HepG2 (cell line): Measurements from ENCODE around the gene PXDC1. TPM values are rescaled to one million over a fixed set of nuclear protein-coding genes. Genes with fewer than 3 reads are reported as not detected.

Experiments
- CHCHD3 ChIP-seq: sonication (generic); formaldehyde crosslinking; IDR thresholded peaks from 2 replicates; pipeline ENCODE4 v1.8.0; 2022; ENCODE audit warnings: mild to moderate bottlenecking, missing genetic modification reagents, moderate library complexity
- DNMT1 ChIP-seq: sonication (generic); formaldehyde crosslinking; IDR thresholded peaks from 2 replicates; pipeline ENCODE4 v1.5.1; 2020; ENCODE audit warnings: mild to moderate bottlenecking, missing genetic modification reagents
- HNRNPH1 ChIP-seq: fragments of 200-400 bp; formaldehyde crosslinking; optimal IDR thresholded peaks from 2 replicates; pipeline ENCODE3; 2017; ENCODE audit warnings: mild to moderate bottlenecking, low read depth, low read length
- KDM2A ChIP-seq: sonication (generic); formaldehyde crosslinking; IDR thresholded peaks from 2 replicates; pipeline ENCODE4 v1.4.0; 2020; ENCODE audit warnings: low read depth, missing genetic modification reagents, borderline replicate concordance
- NFKB2 ChIP-seq: sonication (generic); formaldehyde crosslinking; IDR thresholded peaks from 2 replicates; pipeline ENCODE4 v1.4.0; 2020; ENCODE audit warnings: missing genetic modification reagents, borderline replicate concordance
- NFYC ChIP-seq: IDR thresholded peaks from 2 replicates; pipeline ENCODE4 v1.6.1; 2016; ENCODE audit warnings: missing genetic modification reagents, missing compliant biosample characterization
- RBM22 ChIP-seq: fragments of 200-400 bp; formaldehyde crosslinking; optimal IDR thresholded peaks from 2 replicates; pipeline ENCODE3; 2017; ENCODE audit warnings: mild to moderate bottlenecking, low read length, moderate library complexity
- SALL1 ChIP-seq: sonication (generic); formaldehyde crosslinking; IDR thresholded peaks from 2 replicates; pipeline ENCODE4 v1.8.0; 2022; ENCODE audit warnings: mild to moderate bottlenecking, missing genetic modification reagents
- SOX13 ChIP-seq, 3 experiments: fragments of 450-650 bp in 1 of 3; sonication (generic) in 1 of 3; formaldehyde crosslinking in 1 of 3; IDR thresholded peaks in 2 of 3; conservative IDR thresholded peaks in 1 of 3; 2 replicates each; pipeline versions ENCODE4 v1.5.0 to v1.6.1; 2016 to 2020; ENCODE audit warnings: antibody characterized with exemption in 1 of 3, mild to moderate bottlenecking in 1 of 3, missing compliant biosample characterization in 1 of 3, missing genetic modification reagents in 1 of 3, moderate library complexity in 1 of 3
- XRCC5 ChIP-seq: fragments of 200-400 bp; formaldehyde crosslinking; optimal IDR thresholded peaks from 2 replicates; pipeline ENCODE3; 2017; ENCODE audit warnings: mild to moderate bottlenecking, low read length
- ZFP82 ChIP-seq: sonication (generic); formaldehyde crosslinking; IDR thresholded peaks from 2 replicates; pipeline ENCODE4 v1.5.1; 2020; ENCODE audit warnings: mild to moderate bottlenecking, missing genetic modification reagents, borderline replicate concordance
- ZNF101 ChIP-seq: sonication (generic); formaldehyde crosslinking; IDR thresholded peaks from 2 replicates; pipeline ENCODE4 v1.4.0; 2020; ENCODE audit warnings: mild to moderate bottlenecking, low read depth, missing genetic modification reagents, borderline replicate concordance
- ZNF34 ChIP-seq: sonication (generic); formaldehyde crosslinking; IDR thresholded peaks from 2 replicates; pipeline ENCODE4 v1.4.0; 2020; ENCODE audit warnings: mild to moderate bottlenecking, missing genetic modification reagents, borderline replicate concordance
- ZNF468 ChIP-seq: sonication (generic); formaldehyde crosslinking; IDR thresholded peaks from 2 replicates; pipeline ENCODE4 v1.8.0; 2022; ENCODE audit warnings: mild to moderate bottlenecking, moderate library complexity, missing genetic modification reagents
- ZNF589 ChIP-seq: sonication (generic); formaldehyde crosslinking; conservative IDR thresholded peaks from 2 replicates; pipeline ENCODE4 v1.8.0; 2022; ENCODE audit warnings: mild to moderate bottlenecking, moderate library complexity, missing genetic modification reagents
- ZNF670 ChIP-seq: sonication (generic); formaldehyde crosslinking; IDR thresholded peaks from 2 replicates; pipeline ENCODE4 v1.8.0; 2022; ENCODE audit warnings: mild to moderate bottlenecking, missing genetic modification reagents, borderline replicate concordance
- ZNF672 ChIP-seq: sonication (generic); formaldehyde crosslinking; IDR thresholded peaks from 2 replicates; pipeline ENCODE4 v1.8.1; 2022; ENCODE audit warnings: missing genetic modification reagents
- polyA plus RNA-seq, 8 experiments: library from polyadenylated mRNA; depleted of rRNA in 3 of 8; stranded (reverse) in 7 of 8; unstranded in 1 of 8; fragments of >200 nt; fragmentation: Illumina TruSeq in 4 of 8; extraction: Trizol in 4 of 8; gene quantifications; 2 replicates each; pipeline versions ENCODE4 v1.2.1 to v1.2.3, GENCODE V29; 2011 to 2016; ENCODE audit warnings: low read depth in 4 of 8, missing spikeins in 1 of 8, mixed read lengths in 1 of 8; ENCODE audit not compliant: insufficient read depth in 1 of 8
- total RNA-seq, 5 experiments: library from RNA; depleted of rRNA; stranded (reverse); fragments of >200 nt; fragmentation: Illumina TruSeq; extraction: Trizol; gene quantifications; 2 replicates each; pipeline ENCODE4 v1.2.3, GENCODE V29; 2016; ENCODE audit warnings: low read depth in 1 of 5
- TF ChIP-seq, protein P1 (sequence below): sonication (generic); formaldehyde crosslinking; IDR thresholded peaks from 2 replicates; pipeline ENCODE4 v1.8.0; 2023; ENCODE audit warnings: mild to moderate bottlenecking, missing genetic modification reagents
- TF ChIP-seq, protein P2 (sequence below): sonication (generic); formaldehyde crosslinking; IDR thresholded peaks from 2 replicates; pipeline ENCODE4 v1.5.1; 2020; ENCODE audit warnings: mild to moderate bottlenecking, moderate library complexity, missing genetic modification reagents
- TF ChIP-seq, protein P3 (sequence below): sonication (generic); formaldehyde crosslinking; IDR thresholded peaks from 2 replicates; pipeline ENCODE4 v1.5.1; 2020; ENCODE audit warnings: mild to moderate bottlenecking, missing genetic modification reagents, moderate library complexity

Gene PXDC1
- total and polyA plus RNA-seq, 2 of the 13 experiments (the other 11 are each of a cell fraction or from before 2014, with no cell fraction given), result 32.4 to 34.7 TPM

DNA sequence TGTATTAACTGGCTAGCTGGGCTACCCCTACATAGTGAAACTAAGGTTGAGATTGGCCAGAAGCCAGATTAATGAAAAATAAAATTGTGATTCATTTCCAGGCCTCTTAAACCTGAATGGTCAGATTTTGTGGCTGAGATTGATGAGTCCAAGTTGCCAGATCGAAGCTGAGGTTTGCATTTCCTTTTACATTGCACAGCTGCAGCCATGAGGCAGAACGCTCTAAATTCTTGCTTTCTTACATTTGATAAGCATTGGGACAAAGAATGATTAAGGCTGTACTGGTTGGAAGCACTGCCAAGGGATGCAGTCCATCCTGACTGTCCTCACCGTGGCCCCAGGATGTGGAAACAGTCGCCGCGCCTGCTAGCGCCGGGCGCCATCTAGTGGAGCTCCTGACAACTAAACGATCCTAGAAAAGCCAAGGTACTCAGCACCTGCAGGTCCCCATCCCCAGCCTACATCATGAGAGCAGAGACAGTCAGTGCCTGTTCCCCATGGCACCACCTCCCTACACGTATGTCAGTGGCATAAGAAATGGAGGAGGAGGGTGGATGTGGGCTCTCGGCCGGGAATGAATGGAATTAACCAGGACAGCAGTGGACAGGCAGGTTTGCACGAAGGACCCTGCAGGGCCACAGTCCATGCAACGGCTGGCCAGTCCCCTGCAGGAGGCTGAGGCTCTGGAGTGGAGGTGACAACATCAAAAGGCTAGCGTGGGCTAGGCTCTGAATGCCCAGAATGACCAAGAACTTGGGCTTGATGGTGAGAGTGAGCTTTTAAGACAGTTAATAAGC lies 19.0 kb downstream of the PXDC1 start (continued):
- TF ChIP-seq, protein P1, sequence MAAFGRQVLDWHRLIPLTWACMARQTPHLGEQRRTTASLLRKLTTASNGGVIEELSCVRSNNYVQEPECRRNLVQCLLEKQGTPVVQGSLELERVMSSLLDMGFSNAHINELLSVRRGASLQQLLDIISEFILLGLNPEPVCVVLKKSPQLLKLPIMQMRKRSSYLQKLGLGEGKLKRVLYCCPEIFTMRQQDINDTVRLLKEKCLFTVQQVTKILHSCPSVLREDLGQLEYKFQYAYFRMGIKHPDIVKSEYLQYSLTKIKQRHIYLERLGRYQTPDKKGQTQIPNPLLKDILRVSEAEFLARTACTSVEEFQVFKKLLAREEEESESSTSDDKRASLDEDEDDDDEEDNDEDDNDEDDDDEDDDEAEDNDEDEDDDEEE (CRISPR knock-in tag), result peak; percentile 70; the same call in 1 of the 2 replicates
- no peak for TF ChIP-seq SOX13 (IDR thresholded peaks at IDR 0.05)
- 0 out of 4 replicates have a peak, but pooled peaks of 1 of the 2 experiments have one; percentile 7 for TF ChIP-seq SOX13 (CRISPR knock-in tag; conservative IDR thresholded peaks at IDR 0.05 in 1 of 2, IDR thresholded peaks at IDR 0.05 in 1 of 2)
- TF ChIP-seq DNMT1 (CRISPR knock-in tag), result 0 out of 2 replicates have a peak, but pooled peaks have one; percentile 85
- no peak for TF ChIP-seq ZNF589
- TF ChIP-seq RBM22, result no peak
- TF ChIP-seq, protein P2, sequence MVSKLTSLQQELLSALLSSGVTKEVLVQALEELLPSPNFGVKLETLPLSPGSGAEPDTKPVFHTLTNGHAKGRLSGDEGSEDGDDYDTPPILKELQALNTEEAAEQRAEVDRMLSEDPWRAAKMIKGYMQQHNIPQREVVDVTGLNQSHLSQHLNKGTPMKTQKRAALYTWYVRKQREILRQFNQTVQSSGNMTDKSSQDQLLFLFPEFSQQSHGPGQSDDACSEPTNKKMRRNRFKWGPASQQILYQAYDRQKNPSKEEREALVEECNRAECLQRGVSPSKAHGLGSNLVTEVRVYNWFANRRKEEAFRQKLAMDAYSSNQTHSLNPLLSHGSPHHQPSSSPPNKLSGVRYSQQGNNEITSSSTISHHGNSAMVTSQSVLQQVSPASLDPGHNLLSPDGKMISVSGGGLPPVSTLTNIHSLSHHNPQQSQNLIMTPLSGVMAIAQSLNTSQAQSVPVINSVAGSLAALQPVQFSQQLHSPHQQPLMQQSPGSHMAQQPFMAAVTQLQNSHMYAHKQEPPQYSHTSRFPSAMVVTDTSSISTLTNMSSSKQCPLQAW (CRISPR knock-in tag), result peak; percentile 53; the same call in 1 of the 2 replicates
- peak; percentile 77 for TF ChIP-seq XRCC5
- TF ChIP-seq SALL1 (CRISPR knock-in tag), result 0 out of 2 replicates have a peak, but pooled peaks have one; percentile 25
- TF ChIP-seq ZNF101 (CRISPR knock-in tag), result no peak
- no peak for TF ChIP-seq ZNF468 (CRISPR knock-in tag)
- no peak for TF ChIP-seq CHCHD3
- TF ChIP-seq KDM2A (CRISPR knock-in tag), result peak; percentile 76; the same call in 1 of the 2 replicates
- TF ChIP-seq, protein P3, sequence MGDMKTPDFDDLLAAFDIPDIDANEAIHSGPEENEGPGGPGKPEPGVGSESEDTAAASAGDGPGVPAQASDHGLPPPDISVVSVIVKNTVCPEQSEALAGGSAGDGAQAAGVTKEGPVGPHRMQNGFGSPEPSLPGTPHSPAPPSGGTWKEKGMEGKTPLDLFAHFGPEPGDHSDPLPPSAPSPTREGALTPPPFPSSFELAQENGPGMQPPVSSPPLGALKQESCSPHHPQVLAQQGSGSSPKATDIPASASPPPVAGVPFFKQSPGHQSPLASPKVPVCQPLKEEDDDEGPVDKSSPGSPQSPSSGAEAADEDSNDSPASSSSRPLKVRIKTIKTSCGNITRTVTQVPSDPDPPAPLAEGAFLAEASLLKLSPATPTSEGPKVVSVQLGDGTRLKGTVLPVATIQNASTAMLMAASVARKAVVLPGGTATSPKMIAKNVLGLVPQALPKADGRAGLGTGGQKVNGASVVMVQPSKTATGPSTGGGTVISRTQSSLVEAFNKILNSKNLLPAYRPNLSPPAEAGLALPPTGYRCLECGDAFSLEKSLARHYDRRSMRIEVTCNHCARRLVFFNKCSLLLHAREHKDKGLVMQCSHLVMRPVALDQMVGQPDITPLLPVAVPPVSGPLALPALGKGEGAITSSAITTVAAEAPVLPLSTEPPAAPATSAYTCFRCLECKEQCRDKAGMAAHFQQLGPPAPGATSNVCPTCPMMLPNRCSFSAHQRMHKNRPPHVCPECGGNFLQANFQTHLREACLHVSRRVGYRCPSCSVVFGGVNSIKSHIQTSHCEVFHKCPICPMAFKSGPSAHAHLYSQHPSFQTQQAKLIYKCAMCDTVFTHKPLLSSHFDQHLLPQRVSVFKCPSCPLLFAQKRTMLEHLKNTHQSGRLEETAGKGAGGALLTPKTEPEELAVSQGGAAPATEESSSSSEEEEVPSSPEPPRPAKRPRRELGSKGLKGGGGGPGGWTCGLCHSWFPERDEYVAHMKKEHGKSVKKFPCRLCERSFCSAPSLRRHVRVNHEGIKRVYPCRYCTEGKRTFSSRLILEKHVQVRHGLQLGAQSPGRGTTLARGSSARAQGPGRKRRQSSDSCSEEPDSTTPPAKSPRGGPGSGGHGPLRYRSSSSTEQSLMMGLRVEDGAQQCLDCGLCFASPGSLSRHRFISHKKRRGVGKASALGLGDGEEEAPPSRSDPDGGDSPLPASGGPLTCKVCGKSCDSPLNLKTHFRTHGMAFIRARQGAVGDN (CRISPR knock-in tag), result peak; percentile 68
- peak; percentile 35; the same call in 1 of the 2 replicates for TF ChIP-seq ZNF672 (CRISPR knock-in tag)
- no peak for TF ChIP-seq ZNF670 (CRISPR knock-in tag)
- TF ChIP-seq NFKB2 (CRISPR knock-in tag), result peak; percentile 49; the same call in 1 of the 2 replicates
- TF ChIP-seq ZFP82 (CRISPR knock-in tag), result no peak
- 0 out of 2 replicates have a peak, but pooled peaks have one; percentile 50 for TF ChIP-seq ZNF34
- no peak for TF ChIP-seq NFYC (CRISPR knock-in tag)
- no peak for TF ChIP-seq HNRNPH1
